Trophoblast cell (in vitro differentiated cells and primary cell): ENCODE measurements around the gene PRDM4.

Experiments used
- DNase-seq, 2 donors: peaks; one replicate each; pipeline ENCODE4 v3.0.0-alpha.2; 2016
- H2AFZ ChIP-seq: 2 replicates; pipeline ENCODE4 v1.6.1; 2013; ENCODE audit warnings: low read length, moderate library complexity, mild to moderate bottlenecking; ENCODE audit not compliant: insufficient read depth, poor library complexity
- H2AK5ac ChIP-seq: 2 replicates; pipeline ENCODE4 v1.6.1; 2013; ENCODE audit warnings: mild to moderate bottlenecking, low read length
- H2BK120ac ChIP-seq: 2 replicates; pipeline ENCODE4 v1.6.1; 2013; ENCODE audit warnings: low read length, mild to moderate bottlenecking, moderate library complexity; ENCODE audit not compliant: insufficient read depth, poor library complexity
- H2BK12ac ChIP-seq: 2 replicates; pipeline ENCODE4 v1.6.1; 2013; ENCODE audit warnings: mild to moderate bottlenecking, low read length, moderate library complexity
- H2BK5ac ChIP-seq: 2 replicates; pipeline ENCODE4 v1.6.1; 2013; ENCODE audit warnings: low read length, low read depth, moderate library complexity, mild to moderate bottlenecking; ENCODE audit not compliant: poor library complexity
- H3K14ac ChIP-seq: 2 replicates; pipeline ENCODE4 v1.6.1; 2013; ENCODE audit warnings: mild to moderate bottlenecking, low read length
- H3K18ac ChIP-seq: 2 replicates; pipeline ENCODE4 v1.6.1; 2013; ENCODE audit warnings: mild to moderate bottlenecking, low read length
- H3K23ac ChIP-seq: 2 replicates; pipeline ENCODE4 v1.6.1; 2013; ENCODE audit warnings: low read length
- H3K27ac ChIP-seq: 2 replicates; pipeline ENCODE4 v1.5.1; 2013; ENCODE audit warnings: low read depth, mild to moderate bottlenecking, inconsistent platforms, low read length, moderate library complexity
- H3K27me3 ChIP-seq: 2 replicates; pipeline ENCODE4 v1.6.1; 2013; ENCODE audit warnings: inconsistent platforms, mild to moderate bottlenecking, low read length, moderate library complexity; ENCODE audit not compliant: insufficient read depth
- H3K36me3 ChIP-seq, 2 experiments: 1 replicate in 1 of 2; 2 replicates in 1 of 2; pipeline ENCODE4 v1.6.1; 2013; ENCODE audit warnings: low read length in 2 of 2, mild to moderate bottlenecking in 2 of 2, moderate library complexity in 1 of 2; ENCODE audit not compliant: insufficient read depth in 2 of 2, control insufficient read depth in 1 of 2
- H3K4ac ChIP-seq: 2 replicates; pipeline ENCODE4 v1.6.1; 2013; ENCODE audit warnings: low read depth, mild to moderate bottlenecking, low read length, moderate library complexity
- H3K4me1 ChIP-seq, 2 experiments: 1 replicate in 1 of 2; 2 replicates in 1 of 2; pipeline ENCODE4 v1.6.1; 2013; ENCODE audit warnings: low read length in 2 of 2, mild to moderate bottlenecking in 2 of 2, moderate library complexity in 1 of 2; ENCODE audit not compliant: insufficient read depth in 2 of 2, control insufficient read depth in 1 of 2
- H3K4me2 ChIP-seq: 2 replicates; pipeline ENCODE4 v1.6.1; 2013; ENCODE audit warnings: inconsistent platforms, mild to moderate bottlenecking, low read length, moderate library complexity
- H3K4me3 ChIP-seq: 2 replicates; pipeline ENCODE4 v1.5.1; 2013; ENCODE audit warnings: mild to moderate bottlenecking, low read depth, low read length, inconsistent platforms
- H3K79me1 ChIP-seq: one replicate; pipeline ENCODE4 v1.6.1; 2013; ENCODE audit warnings: low read length
- H3K79me2 ChIP-seq: 2 replicates; pipeline ENCODE4 v1.6.1; 2013; ENCODE audit warnings: low read length, mild to moderate bottlenecking; ENCODE audit not compliant: control insufficient read depth, insufficient read depth, poor library complexity
- H3K9ac ChIP-seq: 2 replicates; pipeline ENCODE4 v1.6.1; 2013; ENCODE audit warnings: mild to moderate bottlenecking, low read length
- H3K9me3 ChIP-seq: 2 replicates; pipeline ENCODE4 v1.6.1; 2013; ENCODE audit warnings: low read depth, mild to moderate bottlenecking, control low read depth, inconsistent platforms, low read length; ENCODE audit not compliant: insufficient read depth
- H4K12ac ChIP-seq: 2 replicates; pipeline ENCODE4 v1.6.1; 2013; ENCODE audit warnings: low read depth, mild to moderate bottlenecking, low read length, moderate library complexity
- H4K8ac ChIP-seq: 2 replicates; pipeline ENCODE4 v1.6.1; 2013; ENCODE audit warnings: low read depth, mild to moderate bottlenecking, low read length, moderate library complexity
- H4K91ac ChIP-seq: one replicate; pipeline ENCODE4 v1.6.1; 2013; ENCODE audit warnings: low read depth, mild to moderate bottlenecking, low read length, moderate library complexity
- WGBS: extraction: QIAGEN DNeasy Blood & Tissue Kit; methylation state at CpG from one replicate; pipeline ENCODE4 v1.1.7; 2013; ENCODE audit warnings: missing lambda C conversion rate; ENCODE audit not compliant: insufficient read length, insufficient coverage; ENCODE audit errors: extremely low coverage; 5-methylcytosine and 5-hydroxymethylcytosine counted together

PRDM4 gene

GRCh38 chr12:107736914-107737313, 24.0 kb downstream of the PRDM4 start:
- no peaks in the 10 kb centered on the region for H3K9me3 ChIP-seq
- no peak overlapping the region for H4K12ac ChIP-seq
- H3K27ac ChIP-seq, result no peak overlapping the region
- H2BK120ac ChIP-seq, result no peak overlapping the region
- no peak overlapping the region for H2BK5ac ChIP-seq
- H2AFZ ChIP-seq, result no peak overlapping the region
- no peak overlapping the region for H3K4ac ChIP-seq
- H3K9ac ChIP-seq, result no peak overlapping the region
- H2AK5ac ChIP-seq, result no peak overlapping the region
- no peak overlapping the region for H2BK12ac ChIP-seq
- H3K79me2 ChIP-seq, result no peaks in the 10 kb centered on the region
- H3K4me3 ChIP-seq, result no peak overlapping the region
- no peaks in the 10 kb centered on the region for H3K27me3 ChIP-seq
- H3K36me3 ChIP-seq, result peaks cover 21 to 51% of the 10 kb centered on the region in 2 experiments
- no peak for DNase-seq
- no peak overlapping the region for H3K18ac ChIP-seq
- WGBS, result no CpG with 5 or more reads among the region's 4 CpGs
- no peak overlapping the region for H3K14ac ChIP-seq
- no peak overlapping the region for H3K4me2 ChIP-seq
- no peak overlapping the region for H3K23ac ChIP-seq
- no peaks in the 10 kb centered on the region for H3K4me1 ChIP-seq
- no peaks in the 10 kb centered on the region for H3K79me1 ChIP-seq
- H4K91ac ChIP-seq, result no peak overlapping the region
- H4K8ac ChIP-seq, result no peak overlapping the region

GRCh38 chr12:107735763-107736162, 25.2 kb downstream of the PRDM4 start:
- Histone ChIP-seq H3K14ac (no peak overlapping the region), H2BK120ac (no peak overlapping the region), H3K79me1 (no peaks in the 10 kb centered on the region), H4K12ac (no peak overlapping the region), H3K27me3 (no peaks in the 10 kb centered on the region), H2AK5ac (no peak overlapping the region), H3K79me2 (no peaks in the 10 kb centered on the region), H3K4me1 (no peaks in the 10 kb centered on the region), H2BK12ac (no peak overlapping the region), H2AFZ (no peak overlapping the region), H3K23ac (no peak overlapping the region), H3K9me3 (no peaks in the 10 kb centered on the region), H3K9ac (no peak overlapping the region), H3K4ac (no peak overlapping the region), H3K18ac (no peak overlapping the region), H3K36me3 (peaks cover 18 to 45% of the 10 kb centered on the region in 2 experiments), H3K4me2 (no peak overlapping the region), H3K4me3 (no peak overlapping the region), H4K8ac (no peak overlapping the region), H2BK5ac (no peak overlapping the region), H4K91ac (no peak overlapping the region), H3K27ac (no peak overlapping the region)
- no peak for DNase-seq
- WGBS, result no CpG with 5 or more reads among the region's 2 CpGs

GRCh38 chr12:107734139-107734538, 26.8 kb downstream of the PRDM4 start:
- Histone ChIP-seq H3K36me3 (peaks cover 10 to 34% of the 10 kb centered on the region in 2 experiments), H2BK5ac (no peak overlapping the region), H2BK120ac (no peak overlapping the region), H3K14ac (no peak overlapping the region), H3K79me1 (no peaks in the 10 kb centered on the region), H3K9ac (no peak overlapping the region), H2AFZ (no peak overlapping the region), H4K12ac (no peak overlapping the region), H3K79me2 (no peaks in the 10 kb centered on the region), H3K18ac (no peak overlapping the region), H3K4ac (no peak overlapping the region), H3K4me2 (no peak overlapping the region), H4K91ac (no peak overlapping the region), H3K27me3 (no peaks in the 10 kb centered on the region), H4K8ac (no peak overlapping the region), H3K9me3 (no peaks in the 10 kb centered on the region), H3K23ac (no peak overlapping the region), H2AK5ac (no peak overlapping the region), H2BK12ac (no peak overlapping the region), H3K27ac (no peak overlapping the region), H3K4me3 (no peak overlapping the region), H3K4me1 (no peaks in the 10 kb centered on the region)
- no CpG with 5 or more reads among the region's 5 CpGs for WGBS
- no peak for DNase-seq

- H2AFZ ChIP-seq, result no peak overlapping the region
- H3K4me3 ChIP-seq, result no peak overlapping the region
- no peak overlapping the region for H2BK120ac ChIP-seq
- H4K91ac ChIP-seq, result no peak overlapping the region
- H2BK5ac ChIP-seq, result no peak overlapping the region
- H4K12ac ChIP-seq, result no peak overlapping the region
- H3K79me2 ChIP-seq, result no peaks in the 10 kb centered on the region
- H4K8ac ChIP-seq, result no peak overlapping the region
- no peak overlapping the region for H2BK12ac ChIP-seq
- no peaks in the 10 kb centered on the region for H3K79me1 ChIP-seq
- no peak overlapping the region for H3K23ac ChIP-seq
- no peak overlapping the region for H3K14ac ChIP-seq
- H3K27me3 ChIP-seq, result no peaks in the 10 kb centered on the region
- H2AK5ac ChIP-seq, result no peak overlapping the region
- H3K4me1 ChIP-seq, result no peaks in the 10 kb centered on the region
- no peak overlapping the region for H3K4me2 ChIP-seq
- no peak overlapping the region for H3K27ac ChIP-seq
- no peak for DNase-seq
- no CpG with 5 or more reads among the region's 3 CpGs for WGBS
- no peak overlapping the region for H3K4ac ChIP-seq
- H3K18ac ChIP-seq, result no peak overlapping the region
- H3K9ac ChIP-seq, result no peak overlapping the region
- no peaks in the 10 kb centered on the region for H3K9me3 ChIP-seq
- peaks cover 7 to 23% of the 10 kb centered on the region in 2 experiments for H3K36me3 ChIP-seq
These were observed 28.6 kb downstream of the PRDM4 start for GRCh38 chr12:107732365-107732764.
